HG02938 (cell line): ENCODE measurements around the gene XYLT1.
A peak's percentile ranks its signal among the peaks of the same experiment; 100 is the strongest.

Experiments
- ATAC-seq: cut with Tn5 transposase; IDR thresholded peaks from one replicate; pipeline ENCODE4 v1.9.1; 2021; ENCODE audit warnings: mild to moderate bottlenecking, moderate library complexity; ENCODE audit not compliant: unreplicated experiment

Gene XYLT1

DNA sequence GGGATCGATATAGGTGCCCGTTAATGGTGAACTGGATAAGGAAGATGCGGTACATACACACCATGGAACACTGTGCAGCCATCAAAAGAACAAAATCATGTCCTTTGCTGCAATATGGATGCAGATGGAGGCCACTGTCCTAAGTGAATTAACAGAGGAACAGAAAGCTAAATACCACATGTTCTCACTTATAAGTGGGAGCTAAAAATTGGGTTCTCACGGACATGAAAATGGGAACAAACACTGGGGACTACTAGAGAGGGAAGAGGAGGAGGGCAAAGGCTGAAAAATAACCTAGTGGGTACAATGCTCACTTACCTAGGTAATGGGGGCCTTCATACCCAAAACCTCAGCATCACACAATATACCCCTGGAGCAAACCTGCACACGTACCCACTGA, 302.6 kb downstream of the XYLT1 start:
- ATAC-seq, result no peak

DNA sequence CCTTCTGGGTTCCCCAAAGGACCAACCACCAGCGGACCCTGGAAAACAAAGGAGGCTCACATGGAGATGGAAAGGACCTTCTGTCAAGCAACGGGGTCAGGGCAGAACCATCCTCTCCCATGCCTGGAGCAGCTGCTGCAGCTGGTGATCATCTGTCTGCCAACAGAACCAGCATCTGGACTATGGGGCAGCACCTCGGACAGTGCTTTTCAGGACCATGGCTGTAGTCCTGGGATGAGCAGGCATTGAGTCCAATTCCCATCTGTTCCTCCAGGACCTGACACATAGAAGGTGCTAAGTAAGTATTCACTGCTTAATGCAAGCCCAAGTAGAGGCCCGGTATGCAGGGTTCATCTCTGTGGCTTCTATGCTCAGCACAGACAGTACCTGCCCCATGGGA, 304.7 kb downstream of the XYLT1 start:
- ATAC-seq, result no peak

DNA sequence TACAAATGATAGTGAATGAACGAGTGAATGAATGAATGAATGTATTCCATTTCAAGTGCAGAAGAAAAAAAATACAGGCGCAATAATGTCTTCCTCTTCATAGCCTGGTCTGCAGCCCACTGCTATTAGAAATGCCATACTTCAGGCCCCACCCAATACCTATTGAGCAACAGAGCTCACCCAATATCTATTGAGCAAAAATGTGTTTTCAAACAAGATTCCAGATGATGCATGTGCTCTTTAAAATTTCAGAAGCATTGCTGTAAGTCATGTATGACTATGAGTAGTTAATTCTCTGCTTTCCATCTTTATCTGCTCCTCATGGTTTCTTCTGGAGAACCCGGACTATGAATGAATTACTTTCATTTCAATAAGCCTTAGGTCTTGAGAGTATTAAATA, 308.2 kb downstream of the XYLT1 start:
- no peak for ATAC-seq

DNA sequence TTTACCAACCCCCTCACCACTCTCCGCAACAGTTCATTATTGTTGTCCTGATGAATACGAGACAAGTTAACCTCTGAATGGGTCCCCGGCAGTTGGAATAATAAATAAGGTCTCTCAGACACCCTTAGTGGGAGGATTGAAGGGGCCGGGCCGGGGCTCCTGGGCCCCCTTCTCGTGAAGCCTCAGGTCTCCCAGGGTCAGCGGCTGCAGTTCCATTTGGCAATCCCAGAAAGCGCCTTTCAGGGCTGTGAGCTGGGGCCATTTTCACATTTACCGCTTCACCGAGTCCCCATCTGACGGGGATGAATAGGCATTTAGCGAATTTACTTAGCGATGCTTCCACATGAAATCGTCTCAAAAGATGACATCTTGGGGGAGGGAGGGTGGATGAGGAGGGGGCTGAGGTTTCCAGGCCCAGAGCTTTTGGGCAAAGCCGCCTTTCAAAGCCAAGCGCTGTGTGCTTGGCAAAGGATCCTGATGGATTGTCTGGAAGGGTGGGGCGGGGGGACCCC, 309.8 kb downstream of the XYLT1 start:
- ATAC-seq, result no peak

DNA sequence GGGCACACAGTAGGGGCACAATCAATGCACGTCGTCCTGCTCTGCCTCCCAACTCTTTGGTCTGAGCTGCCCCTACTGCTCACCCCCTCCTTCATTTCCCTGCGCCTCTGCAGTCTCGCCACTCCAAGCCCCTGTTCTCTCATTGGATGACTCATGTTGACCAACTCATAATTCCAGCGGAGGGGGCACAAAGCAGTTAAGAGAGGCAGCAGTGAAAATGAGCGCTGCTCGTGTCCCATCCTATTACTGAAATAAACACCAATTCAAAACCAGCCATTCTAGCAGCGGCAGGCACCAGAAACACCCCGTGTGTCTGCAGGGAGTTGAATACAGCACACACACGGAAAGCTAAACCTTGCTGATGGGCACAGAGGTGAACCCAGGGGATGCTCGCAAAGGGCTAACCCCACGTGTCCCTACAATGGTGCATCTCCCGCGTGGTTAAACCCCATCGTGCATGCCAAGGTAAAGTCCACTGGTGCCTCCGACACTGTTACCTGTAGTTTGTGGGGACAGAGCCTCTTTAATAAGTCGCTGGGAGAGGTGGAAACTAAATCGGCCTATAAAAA, 310.4 kb downstream of the XYLT1 start:
- ATAC-seq, result no peak

DNA sequence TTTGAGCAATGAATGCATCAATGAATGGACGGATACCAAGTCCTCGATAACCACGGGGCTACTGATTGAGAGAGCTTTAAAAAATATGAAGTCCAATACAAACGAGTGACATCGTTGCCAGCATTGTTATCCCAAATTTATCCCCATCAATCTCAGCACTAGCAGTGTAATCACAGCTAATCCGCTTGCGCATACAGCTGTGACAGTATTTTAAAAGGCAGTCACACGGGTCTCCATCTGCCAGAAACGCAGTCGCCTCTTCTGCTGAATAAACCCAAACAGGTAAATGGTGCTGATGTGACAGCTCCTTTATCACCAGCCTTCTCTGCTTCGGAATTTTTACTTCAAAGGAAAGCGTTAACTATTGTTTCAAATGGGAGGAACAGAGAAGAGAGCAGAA, 311.1 kb downstream of the XYLT1 start:
- ATAC-seq, result no peak

DNA sequence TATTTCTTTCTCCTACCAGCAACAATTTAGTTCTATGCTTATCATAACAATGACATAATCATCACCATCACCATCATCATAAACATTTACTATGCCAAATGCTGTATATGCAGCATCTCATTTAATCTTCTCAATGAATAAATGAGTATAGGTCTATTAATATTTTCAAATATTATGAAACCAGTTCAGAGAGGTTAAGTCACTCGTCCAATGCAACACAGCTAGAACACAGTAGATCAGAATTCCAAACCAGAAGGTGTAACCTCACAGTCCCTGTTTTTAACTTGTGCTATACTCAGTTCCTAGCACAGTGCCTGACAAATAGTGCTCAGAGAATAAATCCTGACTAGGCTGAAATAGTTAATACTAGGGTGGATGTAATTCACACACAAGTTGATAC, 314.8 kb downstream of the XYLT1 start:
- ATAC-seq, result no peak

DNA sequence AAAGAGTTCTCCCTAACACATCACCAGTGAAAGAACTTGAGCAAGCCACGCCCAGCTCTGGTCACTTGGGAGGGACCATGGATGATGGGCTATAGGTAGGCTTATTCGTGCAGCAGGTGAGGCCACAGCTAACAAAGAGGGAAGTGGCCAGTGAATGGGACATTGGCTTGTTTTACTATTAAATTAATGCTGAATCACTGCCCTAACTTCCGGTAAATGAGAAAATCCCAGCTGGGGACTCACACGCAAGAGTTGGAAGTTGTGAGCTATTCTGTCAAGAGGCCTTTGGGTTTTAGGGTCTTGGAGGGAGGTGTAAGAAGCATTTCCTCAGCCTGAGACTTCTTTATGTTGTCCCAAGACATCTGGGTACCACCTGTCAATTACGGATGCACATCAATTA, 315.3 kb downstream of the XYLT1 start:
- ATAC-seq, result no peak

DNA sequence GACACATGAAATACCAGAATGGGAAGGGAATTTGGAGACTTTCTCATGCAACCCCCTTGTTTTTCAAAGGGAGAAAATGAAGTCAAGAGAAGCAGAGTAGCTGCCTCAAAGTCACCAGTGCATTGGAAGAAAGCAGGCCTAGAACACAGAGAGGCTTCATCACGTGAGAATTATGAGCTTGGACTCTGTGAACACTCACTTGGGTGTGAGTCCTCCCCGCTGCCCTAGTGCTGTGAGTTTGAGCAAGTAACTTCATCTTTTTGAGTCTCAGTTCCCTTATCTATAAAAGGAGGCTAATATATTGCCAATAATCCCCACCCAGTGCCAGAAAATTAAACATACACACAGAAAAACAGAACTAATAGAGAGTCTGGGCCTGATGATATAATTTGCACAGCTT, 315.8 kb downstream of the XYLT1 start:
- ATAC-seq, result no peak

DNA sequence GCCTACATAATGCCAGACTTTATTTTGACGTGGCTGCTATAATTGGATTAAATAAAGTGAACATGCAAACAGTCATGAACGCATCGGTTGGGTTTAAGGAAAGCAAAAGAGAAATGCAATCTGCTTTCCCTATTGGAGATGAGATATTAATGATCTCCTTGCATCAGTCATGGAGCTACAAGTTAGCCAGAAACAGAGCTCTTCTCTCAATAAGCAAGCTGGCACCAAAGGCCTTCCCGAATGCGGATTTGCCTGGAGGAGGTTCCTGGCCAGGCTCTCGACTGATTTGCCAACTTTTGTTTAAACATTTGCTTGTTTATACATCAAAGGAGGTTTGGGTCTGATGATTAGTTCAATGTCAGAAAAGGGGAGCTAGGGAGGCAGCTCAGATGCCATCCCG, 318.4 kb downstream of the XYLT1 start:
- ATAC-seq, result no peak

DNA sequence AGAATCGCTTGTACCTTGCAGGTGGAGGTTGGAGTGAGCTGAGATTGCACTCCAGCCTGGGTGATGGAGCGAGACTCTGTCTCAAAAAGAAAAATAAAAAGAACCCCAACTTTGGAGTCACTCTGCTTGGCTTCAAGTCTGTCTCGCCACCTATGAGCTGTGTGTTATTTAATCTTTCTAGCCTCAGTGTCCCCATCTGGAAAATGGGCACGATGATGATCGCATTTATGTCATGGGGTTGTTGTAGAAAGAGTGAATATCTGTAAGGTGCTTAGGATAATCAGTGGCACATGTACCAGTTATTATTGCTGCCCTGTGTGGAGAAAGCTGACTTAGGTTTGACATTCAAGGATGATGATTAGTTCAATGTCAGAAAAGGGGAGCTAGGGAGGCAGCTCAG, 319.4 kb downstream of the XYLT1 start:
- ATAC-seq, result no peak

DNA sequence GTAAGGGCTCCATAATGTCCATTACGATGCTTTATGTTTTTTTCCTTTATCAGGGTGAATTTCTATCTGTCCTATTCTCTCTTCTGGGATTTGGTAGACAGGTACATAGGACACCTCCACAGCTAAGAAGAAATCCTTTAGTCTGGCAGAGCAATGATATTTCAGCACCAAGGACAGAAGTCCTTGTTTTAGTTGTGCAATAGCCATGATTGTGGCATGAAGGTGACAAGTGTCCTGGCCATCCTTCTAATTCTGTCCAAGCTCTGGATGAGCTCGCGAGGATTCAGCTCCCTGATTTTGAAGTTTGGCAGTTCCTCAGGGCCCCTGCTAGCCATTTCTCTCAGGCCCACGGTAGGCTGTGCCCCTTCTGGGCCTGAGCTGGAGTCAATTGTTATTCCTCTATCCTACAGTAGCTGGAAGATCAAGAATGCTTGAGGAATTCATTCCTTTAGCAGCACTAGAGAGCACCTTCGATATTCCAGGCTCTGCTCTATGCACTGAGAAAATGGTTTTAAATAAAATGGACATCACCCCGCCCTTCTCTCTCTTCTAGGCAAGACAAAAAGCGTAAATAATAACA, 320.8 kb downstream of the XYLT1 start:
- no peak for ATAC-seq

DNA sequence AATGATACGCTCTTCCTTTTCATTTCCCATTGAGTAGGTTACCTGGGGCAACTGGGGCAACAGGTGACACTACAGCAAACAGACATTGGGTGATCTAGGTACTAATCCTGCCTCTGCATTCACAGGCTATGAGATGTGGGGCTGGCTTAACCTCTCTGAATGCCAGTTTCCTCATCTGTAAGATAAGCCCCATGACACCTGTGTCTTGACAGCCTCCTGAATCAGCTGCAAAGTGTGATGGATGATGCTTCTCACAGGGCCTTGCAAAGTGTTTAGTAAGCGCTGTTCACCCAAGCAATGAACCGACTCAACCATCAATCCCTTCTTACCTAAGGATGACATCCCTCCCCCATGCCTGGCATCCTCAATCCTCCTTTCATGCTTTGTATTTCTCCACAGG, 322.8 kb downstream of the XYLT1 start:
- no peak for ATAC-seq

DNA sequence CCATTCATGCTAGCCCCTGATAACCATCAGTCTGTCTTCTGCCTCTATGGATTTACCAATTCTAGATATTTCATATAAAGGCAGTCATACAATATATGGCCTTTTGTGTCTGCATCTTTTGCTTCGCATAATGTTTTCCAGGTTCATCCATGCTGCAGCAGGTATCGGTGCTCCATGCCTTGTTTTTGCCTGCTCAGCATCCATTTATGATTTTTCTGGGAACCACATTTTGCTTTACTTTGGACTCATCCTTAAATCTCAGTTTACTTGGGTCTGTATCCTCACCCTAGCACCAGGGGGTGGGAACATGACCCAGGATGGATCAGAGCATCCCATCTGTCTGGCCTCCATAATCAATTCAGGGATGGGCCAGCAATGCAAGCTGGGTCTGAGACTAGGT, 325.7 kb downstream of the XYLT1 start:
- ATAC-seq, result no peak

DNA sequence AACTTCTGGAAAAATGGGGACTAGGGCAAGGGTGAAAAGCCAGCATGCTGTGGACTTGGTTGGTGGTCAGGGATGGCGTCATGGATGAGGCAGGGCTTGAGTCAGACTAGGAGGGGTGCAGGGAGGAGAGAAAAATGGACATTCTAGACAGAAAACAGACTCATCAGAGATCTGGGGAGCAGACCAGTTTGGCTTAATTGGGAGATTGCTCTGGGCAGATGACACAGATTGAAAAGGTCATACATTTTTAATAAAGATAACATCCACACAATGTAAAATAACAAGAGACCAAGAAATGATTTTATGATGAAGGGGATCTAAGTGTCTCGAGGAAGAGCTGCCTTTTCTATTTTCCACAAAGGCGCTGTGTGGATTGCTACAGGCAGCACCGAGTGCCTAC, 326.3 kb downstream of the XYLT1 start:
- ATAC-seq, result no peak

DNA sequence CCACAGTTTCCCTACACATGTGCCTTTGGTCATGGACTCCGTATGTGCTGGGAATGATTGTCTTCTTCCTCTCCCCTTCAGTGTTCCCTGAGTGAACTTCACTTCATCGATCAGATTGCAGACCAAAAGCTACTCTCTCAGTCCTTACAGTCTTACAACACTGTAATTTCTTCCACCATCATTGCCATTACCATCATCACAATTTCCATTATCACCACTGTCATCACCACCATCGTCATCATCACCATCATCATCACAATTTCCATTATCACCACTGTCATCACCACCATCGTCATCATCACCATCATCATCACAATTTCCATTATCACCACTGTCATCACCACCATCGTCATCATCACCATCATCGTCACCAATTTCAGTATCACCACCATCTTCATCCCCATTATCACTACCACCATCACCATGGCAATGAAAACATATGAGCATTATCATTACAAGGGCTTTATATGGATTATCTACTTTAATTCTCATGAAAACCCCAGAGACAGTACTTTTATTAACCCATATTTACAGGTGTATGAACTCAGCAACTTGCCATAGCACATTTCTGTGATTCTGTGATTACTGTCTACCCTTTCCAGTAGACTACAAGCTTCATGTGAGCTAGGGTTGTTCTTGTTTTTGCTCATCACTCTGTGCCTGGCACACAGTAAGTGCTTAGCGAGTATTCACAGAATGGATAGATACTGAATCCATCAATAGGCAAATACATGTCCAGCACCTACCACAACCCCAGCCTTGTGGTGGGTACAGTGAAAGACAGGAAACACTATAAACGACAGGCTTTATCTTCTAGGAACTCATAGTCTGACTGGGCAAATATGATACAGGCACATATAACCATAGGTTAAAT, 327.0 kb downstream of the XYLT1 start:
- ATAC-seq, result no peak

DNA sequence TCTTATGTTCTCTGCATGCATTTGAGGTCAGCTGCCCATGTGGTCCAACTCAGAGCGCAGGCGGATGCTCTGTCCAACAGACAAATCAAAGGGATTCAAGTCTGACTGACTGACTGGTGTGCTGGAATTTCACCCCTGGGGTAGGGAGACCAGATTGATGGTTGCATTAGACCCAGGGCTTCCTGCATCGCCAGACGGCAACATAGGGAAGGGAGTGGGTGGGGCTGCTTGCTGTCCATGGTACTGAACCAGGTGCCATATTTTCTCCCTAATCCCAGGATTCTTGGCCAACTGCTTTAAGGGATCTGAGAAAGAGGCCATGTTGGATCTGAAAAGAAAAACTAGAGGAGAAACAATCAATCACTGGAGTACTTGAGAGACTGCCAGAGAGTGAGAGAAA, 332.0 kb downstream of the XYLT1 start:
- no peak for ATAC-seq

DNA sequence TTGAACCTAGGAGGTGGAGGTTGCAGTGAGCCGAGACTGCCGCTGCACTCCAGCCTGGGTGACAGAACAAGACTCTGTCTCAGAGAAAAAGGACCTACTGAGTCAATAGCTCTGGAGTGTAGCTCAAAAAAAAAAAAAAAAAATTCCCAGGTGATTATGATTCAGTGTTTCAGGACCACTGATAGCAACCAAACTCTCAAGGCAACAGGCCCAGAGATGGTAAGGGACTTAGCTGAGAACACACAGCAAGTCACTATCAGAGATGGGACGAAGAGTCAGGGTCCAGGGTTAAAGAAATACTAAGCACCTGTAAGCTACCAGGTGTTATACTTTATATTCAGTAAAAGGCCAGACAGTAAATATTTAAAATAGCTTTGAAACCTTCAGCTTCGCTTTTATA, 335.3 kb downstream of the XYLT1 start:
- no peak for ATAC-seq

DNA sequence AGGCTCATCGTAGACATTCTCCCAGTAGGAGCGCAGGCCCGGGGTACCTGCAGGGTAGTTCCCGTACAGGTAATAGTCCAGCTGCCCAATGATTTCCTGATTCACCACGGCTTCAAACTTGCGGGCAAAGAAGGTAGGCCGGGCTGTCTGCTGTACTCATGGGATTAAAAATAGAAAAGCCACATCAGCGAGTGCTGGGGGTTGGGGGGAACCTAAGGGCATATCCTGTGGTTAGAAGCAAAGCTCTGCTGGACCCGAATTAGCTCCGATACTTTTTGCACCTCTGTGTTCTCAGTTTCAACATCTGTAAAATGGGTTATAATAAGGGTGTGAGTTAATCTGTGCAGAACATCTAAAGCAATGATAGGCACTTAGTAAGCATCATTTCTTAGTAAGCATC, 336.2 kb downstream of the XYLT1 start:
- ATAC-seq, result peak; percentile 91

DNA sequence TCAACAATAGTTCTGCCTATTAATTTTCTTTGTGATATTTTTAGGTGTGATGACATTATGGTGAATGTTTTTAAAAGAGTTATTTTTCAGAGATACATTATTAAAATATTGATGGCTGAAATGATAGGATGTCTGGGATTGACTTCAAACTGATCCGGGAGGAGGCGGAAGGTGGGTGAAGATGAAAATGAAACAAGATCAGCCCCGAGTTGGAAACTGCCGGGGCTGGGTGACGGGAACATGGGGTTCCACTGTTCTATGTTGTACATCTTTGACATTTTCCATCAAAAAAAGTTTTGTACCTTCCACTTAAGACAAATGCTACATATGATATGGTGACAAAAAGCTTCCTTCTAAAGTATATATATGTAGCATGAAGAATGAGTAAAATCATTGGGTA, 336.9 kb downstream of the XYLT1 start:
- no peak for ATAC-seq

DNA sequence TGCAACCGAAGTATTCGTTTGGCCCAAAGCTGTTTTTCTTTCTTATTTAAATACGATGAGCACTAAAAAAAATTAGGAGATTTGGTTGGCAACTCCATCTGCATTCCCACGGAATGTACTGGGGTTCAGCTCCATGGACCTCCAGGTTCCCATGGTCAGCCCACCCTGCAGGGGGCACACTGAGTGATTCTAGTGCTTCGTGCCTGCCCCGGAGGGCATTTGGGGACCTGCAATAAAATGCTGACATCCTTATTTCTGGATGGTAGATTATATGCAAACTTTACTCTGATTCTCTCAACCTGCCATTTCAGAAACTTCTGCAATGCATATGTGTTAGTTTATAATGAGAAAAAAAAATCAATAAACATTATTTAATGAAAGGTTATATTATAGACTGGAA, 339.4 kb downstream of the XYLT1 start:
- no peak for ATAC-seq

DNA sequence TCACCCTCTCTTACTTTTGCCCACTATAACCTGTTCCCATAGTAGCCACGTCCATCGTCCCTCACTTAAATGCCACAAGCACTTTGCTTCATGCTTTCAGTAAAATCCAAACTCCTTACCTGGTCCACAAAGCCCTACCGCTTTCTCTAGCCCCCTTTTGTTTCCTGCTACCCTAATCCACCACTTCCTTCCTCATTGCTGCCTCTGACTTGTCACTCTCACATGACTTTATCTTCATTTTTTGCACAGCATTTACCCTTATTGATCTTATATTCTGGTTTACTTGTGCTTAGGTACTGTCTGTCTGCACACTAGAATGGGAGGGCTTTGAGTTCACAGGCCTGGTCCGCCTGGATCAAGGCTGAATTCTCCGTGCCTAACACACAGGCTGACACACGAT, 340.0 kb downstream of the XYLT1 start:
- no peak for ATAC-seq
